Prostate gland (tissue), 2 donors: ENCODE data around the gene TSPAN2. TPM values are rescaled to one million over a fixed set of nuclear protein-coding genes. Genes with fewer than 3 reads are reported as not detected.

Experiments
- DNase-seq: peaks from one replicate; pipeline ENCODE4 v3.0.0-alpha.2; 2019; ENCODE audit warnings: low spot score
- H3K27ac ChIP-seq, 2 donors: fragments of 200-600 bp; sonication (generic); 2 replicates each; pipeline ENCODE4 v1.5.1; 2017 to 2019
- H3K27me3 ChIP-seq: fragments of 200-600 bp; sonication (generic); replicated peaks from 2 replicates; pipeline ENCODE4 v1.5.1; 2019; ENCODE audit not compliant: insufficient read depth
- H3K36me3 ChIP-seq, 2 donors: fragments of 200-600 bp; sonication (generic); 1 replicate in 1 of 2; 2 replicates in 1 of 2; pipeline versions ENCODE4 v1.5.1 to v1.8.1; 2017 to 2019
- H3K4me1 ChIP-seq: fragments of 200-600 bp; sonication (generic); replicated peaks from 2 replicates; pipeline ENCODE4 v1.5.1; 2019
- H3K4me3 ChIP-seq, 2 donors: fragments of 200-600 bp; sonication (generic); 2 replicates each; pipeline ENCODE4 v1.5.1; 2017 to 2019
- H3K9me3 ChIP-seq: fragments of 200-600 bp; sonication (generic); 2 replicates; pipeline ENCODE4 v1.5.1; 2017
- POLR2A ChIP-seq: fragments of 450-650 bp; IDR thresholded peaks from one replicate; pipeline ENCODE4 v1.6.1; 2016; ENCODE audit warnings: antibody characterized with exemption, mild to moderate bottlenecking
- POLR2AphosphoS5 ChIP-seq: sonication (generic); formaldehyde crosslinking; IDR thresholded peaks from one replicate; pipeline ENCODE4 v1.6.1; 2017; ENCODE audit warnings: antibody characterized with exemption
- WGBS: methylation state at CpG from one replicate; pipeline ENCODE4 v1.1.5; 2018; 5-methylcytosine and 5-hydroxymethylcytosine counted together
- intact Hi-C: fragments of 100-400 bp; cut with DNase I; formaldehyde crosslinking; loops from one replicate; pipeline ENCODE4 v1.14.2; 2022
- total RNA-seq, 2 donors: library from RNA; depleted of rRNA; stranded (reverse); fragments of >200 nt; gene quantifications; one replicate each; pipeline ENCODE4 v1.1.0, GENCODE V29; 2016
- TF ChIP-seq, protein P1 (sequence below), 4 experiments: fragments of 200-600 bp in 2 of 4; fragments of 450-650 bp in 2 of 4; sonication (generic) in 2 of 4; IDR thresholded peaks; 1 replicate in 3 of 4; 2 replicates in 1 of 4; pipeline ENCODE4 v1.5.1; 2016 to 2019; ENCODE audit warnings: antibody characterized with exemption in 4 of 4, mild to moderate bottlenecking in 2 of 4, moderate library complexity in 2 of 4

The TSPAN2 gene
- total RNA-seq, 2 donors from 2014 or later = 6.9 to 11.3 TPM

DNA sequence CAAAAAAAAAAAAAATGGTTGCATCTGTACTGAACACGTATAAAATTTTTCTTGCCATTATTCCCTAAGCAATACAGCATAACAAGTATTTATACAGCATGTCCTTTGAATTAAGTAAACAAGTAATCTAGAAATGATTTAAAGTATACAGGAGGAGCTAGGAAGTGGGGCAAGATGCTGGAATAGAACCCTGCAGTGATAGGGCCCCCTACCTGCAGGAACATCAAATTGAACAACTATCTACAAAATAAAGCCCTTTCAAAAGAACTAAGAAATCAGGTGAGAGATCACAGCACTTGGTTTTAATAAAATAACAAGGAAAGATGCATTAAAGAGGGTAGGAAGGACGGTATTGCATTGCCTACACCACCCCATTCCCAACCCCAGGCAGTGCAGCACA is 48.8 kb downstream of the TSPAN2 start:
- intact Hi-C loops = no loop called here
- 75% methylated on average over 2 of the region's 2 CpGs for WGBS
- Histone ChIP-seq H3K9me3 (no peaks in the 10 kb centered on the region), H3K36me3 (no peaks in the 10 kb centered on the region), H3K27me3 (no peaks in the 10 kb centered on the region), H3K4me1 (no peaks in the 10 kb centered on the region), H3K4me3 (no peak overlapping the region), H3K27ac (no peak overlapping the region)
- TF ChIP-seq, protein P1, sequence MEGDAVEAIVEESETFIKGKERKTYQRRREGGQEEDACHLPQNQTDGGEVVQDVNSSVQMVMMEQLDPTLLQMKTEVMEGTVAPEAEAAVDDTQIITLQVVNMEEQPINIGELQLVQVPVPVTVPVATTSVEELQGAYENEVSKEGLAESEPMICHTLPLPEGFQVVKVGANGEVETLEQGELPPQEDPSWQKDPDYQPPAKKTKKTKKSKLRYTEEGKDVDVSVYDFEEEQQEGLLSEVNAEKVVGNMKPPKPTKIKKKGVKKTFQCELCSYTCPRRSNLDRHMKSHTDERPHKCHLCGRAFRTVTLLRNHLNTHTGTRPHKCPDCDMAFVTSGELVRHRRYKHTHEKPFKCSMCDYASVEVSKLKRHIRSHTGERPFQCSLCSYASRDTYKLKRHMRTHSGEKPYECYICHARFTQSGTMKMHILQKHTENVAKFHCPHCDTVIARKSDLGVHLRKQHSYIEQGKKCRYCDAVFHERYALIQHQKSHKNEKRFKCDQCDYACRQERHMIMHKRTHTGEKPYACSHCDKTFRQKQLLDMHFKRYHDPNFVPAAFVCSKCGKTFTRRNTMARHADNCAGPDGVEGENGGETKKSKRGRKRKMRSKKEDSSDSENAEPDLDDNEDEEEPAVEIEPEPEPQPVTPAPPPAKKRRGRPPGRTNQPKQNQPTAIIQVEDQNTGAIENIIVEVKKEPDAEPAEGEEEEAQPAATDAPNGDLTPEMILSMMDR (IDR thresholded peaks at IDR 0.05) = no peak
- TF ChIP-seq POLR2A = no peak
- no peak for TF ChIP-seq POLR2AphosphoS5
- DNase-seq = no peak

- H3K9me3 ChIP-seq = no peaks in the 10 kb centered on the region
- intact Hi-C loops = no loop called here
- H3K4me3 ChIP-seq = no peak overlapping the region
- H3K27ac ChIP-seq = no peak overlapping the region
- no peaks in the 10 kb centered on the region for H3K27me3 ChIP-seq
- no peaks in the 10 kb centered on the region for H3K4me1 ChIP-seq
- WGBS = 57% methylated on average over 4 of the region's 4 CpGs
- H3K36me3 ChIP-seq = no peaks in the 10 kb centered on the region
- TF ChIP-seq, protein P1 (IDR thresholded peaks at IDR 0.05) = no peak
- TF ChIP-seq POLR2AphosphoS5 (no peak), POLR2A (no peak)
- DNase-seq = no peak
Observed at GRCh38 chr1:115036814-115037507, 52.3 kb downstream of the TSPAN2 start.

DNA sequence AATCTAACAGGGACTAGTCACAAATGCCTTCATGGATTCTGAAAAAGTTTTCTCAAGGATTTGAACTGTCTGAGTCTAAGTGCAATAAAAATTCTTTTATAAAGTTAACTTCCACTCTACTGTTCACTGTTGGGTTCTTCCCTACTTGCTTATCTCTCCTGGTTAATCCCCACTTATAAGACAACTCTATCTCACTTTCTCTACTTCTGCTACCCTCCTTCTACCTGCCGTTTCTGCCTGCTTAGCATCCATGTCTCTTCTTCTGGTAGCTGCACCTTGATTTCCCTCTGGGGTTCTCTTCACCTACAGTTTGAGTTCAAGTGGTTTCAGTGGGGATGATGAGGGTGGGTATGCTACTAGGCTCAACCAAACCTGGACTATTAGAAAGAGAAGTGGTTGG is 53.7 kb downstream of the TSPAN2 start:
- no peaks in the 10 kb centered on the region for H3K9me3 ChIP-seq
- H3K4me3 ChIP-seq = no peak overlapping the region
- WGBS = 92% methylated on average over 1 of the region's 1 CpG
- H3K27me3 ChIP-seq = no peaks in the 10 kb centered on the region
- H3K27ac ChIP-seq = no peak overlapping the region
- H3K36me3 ChIP-seq = no peaks in the 10 kb centered on the region
- intact Hi-C loops = no loop called here
- no peaks in the 10 kb centered on the region for H3K4me1 ChIP-seq
- no peak for DNase-seq
- TF ChIP-seq POLR2A (no peak), POLR2AphosphoS5 (no peak)
- TF ChIP-seq, protein P1 (IDR thresholded peaks at IDR 0.05) = no peak

GRCh38 chr1:115031595-115031994 is 57.7 kb downstream of the TSPAN2 start:
- Histone ChIP-seq H3K27ac (no peak overlapping the region), H3K9me3 (no peaks in the 10 kb centered on the region), H3K4me3 (no peak overlapping the region), H3K36me3 (no peaks in the 10 kb centered on the region), H3K27me3 (no peaks in the 10 kb centered on the region), H3K4me1 (no peaks in the 10 kb centered on the region)
- 68% methylated on average over 2 of the region's 2 CpGs for WGBS
- intact Hi-C loops = no loop called here
- TF ChIP-seq POLR2AphosphoS5 = no peak
- TF ChIP-seq POLR2A = no peak
- TF ChIP-seq, protein P1 (IDR thresholded peaks at IDR 0.05) = no peak
- DNase-seq = no peak

DNA sequence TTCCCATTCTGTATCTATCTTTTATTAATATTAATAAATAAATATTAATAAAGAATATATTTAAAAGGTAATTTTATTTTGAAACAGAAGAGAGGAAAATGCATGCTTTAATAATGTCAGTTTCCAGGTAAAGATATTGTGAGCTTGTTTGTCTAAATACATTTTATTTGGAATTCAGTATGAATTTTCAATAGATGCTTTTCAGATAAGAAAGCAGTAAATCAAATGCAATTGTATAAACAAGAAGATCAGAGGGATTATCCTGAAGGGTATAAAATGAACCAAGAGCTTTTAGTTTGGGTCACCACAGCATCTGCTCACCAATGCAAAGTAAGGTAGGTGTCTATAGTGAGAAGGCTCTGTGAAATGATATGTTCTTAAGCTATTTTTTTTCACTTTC is 59.8 kb downstream of the TSPAN2 start, which contains the start of gene TSHB:
TSHB (plus strand) TSS at position 301 of the 400 bp plus-strand sequence. CDS start 3,537 bp downstream, outside the sequence.
- Histone ChIP-seq H3K4me1 (no peaks in the 10 kb centered on the region), H3K36me3 (no peaks in the 10 kb centered on the region), H3K27ac (no peak within 1 kb of the TSS), H3K9me3 (no peaks in the 10 kb centered on the region), H3K4me3 (no peak within 1 kb of the TSS), H3K27me3 (no peaks in the 10 kb centered on the region)
- no peak for DNase-seq
- TF ChIP-seq POLR2AphosphoS5 (no peak), POLR2A (no peak)
- TF ChIP-seq, protein P1 (IDR thresholded peaks at IDR 0.05) = no peak
- intact Hi-C loops = no loop called here
